Hepatocyte (in vitro differentiated cells): ENCODE results near the gene ATP8A2.
A peak's percentile ranks its signal among the peaks of the same experiment; 100 is the strongest.

Experiments used
- EZH2 ChIP-seq: fragments of 200-600 bp; sonication (generic); IDR thresholded peaks from 2 replicates; pipeline ENCODE4 v1.6.1; 2016; ENCODE audit warnings: antibody characterized with exemption, mild to moderate bottlenecking, borderline replicate concordance
- TF ChIP-seq, protein P1 (sequence below): fragments of 200-600 bp; sonication (generic); IDR thresholded peaks from 2 replicates; pipeline ENCODE4 v1.5.1; 2016; ENCODE audit warnings: antibody characterized with exemption, mild to moderate bottlenecking; ENCODE audit not compliant: poor library complexity

DNA sequence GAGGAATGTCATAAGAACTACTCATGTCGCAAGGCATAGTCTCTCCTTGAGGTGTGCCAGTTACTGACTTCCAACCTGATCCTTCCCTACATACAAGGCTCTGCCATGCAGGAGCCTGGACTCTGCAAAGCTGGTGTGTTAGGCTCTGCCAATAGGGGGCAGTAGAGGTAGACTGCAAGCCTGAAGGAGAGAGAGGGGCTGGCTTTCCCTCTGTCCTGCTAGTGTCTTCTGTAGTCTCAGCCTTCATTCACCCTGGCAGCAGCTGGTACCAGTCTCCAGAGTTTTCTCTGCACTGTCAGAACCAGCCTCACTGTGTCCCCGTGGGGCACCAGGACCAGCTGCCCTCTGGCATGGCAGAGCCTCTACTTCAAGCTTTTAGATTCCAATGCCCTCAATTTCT lies 665.5 kb downstream of the ATP8A2 start:
- TF ChIP-seq, protein P1, sequence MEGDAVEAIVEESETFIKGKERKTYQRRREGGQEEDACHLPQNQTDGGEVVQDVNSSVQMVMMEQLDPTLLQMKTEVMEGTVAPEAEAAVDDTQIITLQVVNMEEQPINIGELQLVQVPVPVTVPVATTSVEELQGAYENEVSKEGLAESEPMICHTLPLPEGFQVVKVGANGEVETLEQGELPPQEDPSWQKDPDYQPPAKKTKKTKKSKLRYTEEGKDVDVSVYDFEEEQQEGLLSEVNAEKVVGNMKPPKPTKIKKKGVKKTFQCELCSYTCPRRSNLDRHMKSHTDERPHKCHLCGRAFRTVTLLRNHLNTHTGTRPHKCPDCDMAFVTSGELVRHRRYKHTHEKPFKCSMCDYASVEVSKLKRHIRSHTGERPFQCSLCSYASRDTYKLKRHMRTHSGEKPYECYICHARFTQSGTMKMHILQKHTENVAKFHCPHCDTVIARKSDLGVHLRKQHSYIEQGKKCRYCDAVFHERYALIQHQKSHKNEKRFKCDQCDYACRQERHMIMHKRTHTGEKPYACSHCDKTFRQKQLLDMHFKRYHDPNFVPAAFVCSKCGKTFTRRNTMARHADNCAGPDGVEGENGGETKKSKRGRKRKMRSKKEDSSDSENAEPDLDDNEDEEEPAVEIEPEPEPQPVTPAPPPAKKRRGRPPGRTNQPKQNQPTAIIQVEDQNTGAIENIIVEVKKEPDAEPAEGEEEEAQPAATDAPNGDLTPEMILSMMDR, result peak; percentile 20
- TF ChIP-seq EZH2, result no peak
